ENCODE results near the gene STK10. TPM values are rescaled to one million over a fixed set of nuclear protein-coding genes. Genes with fewer than 3 reads are reported as not detected.

The STK10 gene
- total and polyA plus RNA-seq, 9 of the 15 experiments (the other 6 are each of a cell fraction or from before 2014, with no cell fraction given): 0.30 to 6.7 (median 2.4) TPM

DNA sequence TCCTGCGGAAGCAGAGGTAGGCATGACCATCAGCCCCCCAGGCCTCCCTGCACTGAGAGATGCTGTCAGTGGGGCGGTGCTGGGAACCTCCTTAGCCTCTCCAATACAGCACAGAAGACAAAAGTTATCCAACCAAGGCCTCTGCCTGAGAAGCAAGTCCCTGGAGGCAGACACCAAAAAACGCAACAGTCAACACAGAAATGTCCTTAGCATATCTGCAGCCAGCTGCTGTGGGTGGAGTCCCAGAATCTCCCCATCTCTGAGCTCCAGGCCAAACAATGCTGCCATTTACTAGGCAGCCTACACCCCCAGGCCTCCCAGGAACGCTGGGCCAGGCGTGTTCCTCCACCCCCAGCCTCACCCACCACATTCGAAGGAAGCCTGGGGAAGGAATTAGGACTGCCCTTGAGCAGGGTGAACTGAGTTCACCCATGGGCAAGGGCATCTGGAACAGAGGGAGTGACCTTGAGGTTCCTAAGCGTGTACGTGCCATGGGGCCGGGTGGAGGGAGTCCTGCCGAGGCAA, 43.7 kb downstream of the STK10 start (continued):
- TF ChIP-seq, protein P1, sequence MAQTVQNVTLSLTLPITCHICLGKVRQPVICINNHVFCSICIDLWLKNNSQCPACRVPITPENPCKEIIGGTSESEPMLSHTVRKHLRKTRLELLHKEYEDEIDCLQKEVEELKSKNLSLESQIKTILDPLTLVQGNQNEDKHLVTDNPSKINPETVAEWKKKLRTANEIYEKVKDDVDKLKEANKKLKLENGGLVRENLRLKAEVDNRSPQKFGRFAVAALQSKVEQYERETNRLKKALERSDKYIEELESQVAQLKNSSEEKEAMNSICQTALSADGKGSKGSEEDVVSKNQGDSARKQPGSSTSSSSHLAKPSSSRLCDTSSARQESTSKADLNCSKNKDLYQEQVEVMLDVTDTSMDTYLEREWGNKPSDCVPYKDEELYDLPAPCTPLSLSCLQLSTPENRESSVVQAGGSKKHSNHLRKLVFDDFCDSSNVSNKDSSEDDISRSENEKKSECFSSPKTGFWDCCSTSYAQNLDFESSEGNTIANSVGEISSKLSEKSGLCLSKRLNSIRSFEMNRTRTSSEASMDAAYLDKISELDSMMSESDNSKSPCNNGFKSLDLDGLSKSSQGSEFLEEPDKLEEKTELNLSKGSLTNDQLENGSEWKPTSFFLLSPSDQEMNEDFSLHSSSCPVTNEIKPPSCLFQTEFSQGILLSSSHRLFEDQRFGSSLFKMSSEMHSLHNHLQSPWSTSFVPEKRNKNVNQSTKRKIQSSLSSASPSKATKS (CRISPR knock-in tag; IDR thresholded peaks at IDR 0.05): no peak
- TF ChIP-seq ZNF134 (CRISPR knock-in tag; conservative IDR thresholded peaks at IDR 0.05) (no peak), FOXM1 (IDR thresholded peaks at IDR 0.05; ENCODE audit: low read depth) (peak; percentile 54; the same call in 1 of the 2 replicates), FOXM1 (CRISPR knock-in tag; IDR thresholded peaks at IDR 0.05; ENCODE audit: low read depth) (no peak), PPARD (CRISPR knock-in tag; IDR thresholded peaks at IDR 0.05) (no peak), ZNF133 (CRISPR knock-in tag; IDR thresholded peaks at IDR 0.05) (no peak), DDX20 (tag; IDR thresholded peaks at IDR 0.05; ENCODE audit: low read depth) (no peak), ZNF75A (CRISPR knock-in tag; IDR thresholded peaks at IDR 0.05) (no peak), TAF7 (tag; IDR thresholded peaks at IDR 0.05) (no peak), FOXJ3 (CRISPR knock-in tag; IDR thresholded peaks at IDR 0.05) (no peak)
- TF ChIP-seq, protein P2, sequence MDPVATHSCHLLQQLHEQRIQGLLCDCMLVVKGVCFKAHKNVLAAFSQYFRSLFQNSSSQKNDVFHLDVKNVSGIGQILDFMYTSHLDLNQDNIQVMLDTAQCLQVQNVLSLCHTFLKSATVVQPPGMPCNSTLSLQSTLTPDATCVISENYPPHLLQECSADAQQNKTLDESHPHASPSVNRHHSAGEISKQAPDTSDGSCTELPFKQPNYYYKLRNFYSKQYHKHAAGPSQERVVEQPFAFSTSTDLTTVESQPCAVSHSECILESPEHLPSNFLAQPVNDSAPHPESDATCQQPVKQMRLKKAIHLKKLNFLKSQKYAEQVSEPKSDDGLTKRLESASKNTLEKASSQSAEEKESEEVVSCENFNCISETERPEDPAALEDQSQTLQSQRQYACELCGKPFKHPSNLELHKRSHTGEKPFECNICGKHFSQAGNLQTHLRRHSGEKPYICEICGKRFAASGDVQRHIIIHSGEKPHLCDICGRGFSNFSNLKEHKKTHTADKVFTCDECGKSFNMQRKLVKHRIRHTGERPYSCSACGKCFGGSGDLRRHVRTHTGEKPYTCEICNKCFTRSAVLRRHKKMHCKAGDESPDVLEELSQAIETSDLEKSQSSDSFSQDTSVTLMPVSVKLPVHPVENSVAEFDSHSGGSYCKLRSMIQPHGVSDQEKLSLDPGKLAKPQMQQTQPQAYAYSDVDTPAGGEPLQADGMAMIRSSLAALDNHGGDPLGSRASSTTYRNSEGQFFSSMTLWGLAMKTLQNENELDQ (CRISPR knock-in tag; IDR thresholded peaks at IDR 0.05; ENCODE audit: borderline replicate concordance): no peak
- TF ChIP-seq, protein P3, sequence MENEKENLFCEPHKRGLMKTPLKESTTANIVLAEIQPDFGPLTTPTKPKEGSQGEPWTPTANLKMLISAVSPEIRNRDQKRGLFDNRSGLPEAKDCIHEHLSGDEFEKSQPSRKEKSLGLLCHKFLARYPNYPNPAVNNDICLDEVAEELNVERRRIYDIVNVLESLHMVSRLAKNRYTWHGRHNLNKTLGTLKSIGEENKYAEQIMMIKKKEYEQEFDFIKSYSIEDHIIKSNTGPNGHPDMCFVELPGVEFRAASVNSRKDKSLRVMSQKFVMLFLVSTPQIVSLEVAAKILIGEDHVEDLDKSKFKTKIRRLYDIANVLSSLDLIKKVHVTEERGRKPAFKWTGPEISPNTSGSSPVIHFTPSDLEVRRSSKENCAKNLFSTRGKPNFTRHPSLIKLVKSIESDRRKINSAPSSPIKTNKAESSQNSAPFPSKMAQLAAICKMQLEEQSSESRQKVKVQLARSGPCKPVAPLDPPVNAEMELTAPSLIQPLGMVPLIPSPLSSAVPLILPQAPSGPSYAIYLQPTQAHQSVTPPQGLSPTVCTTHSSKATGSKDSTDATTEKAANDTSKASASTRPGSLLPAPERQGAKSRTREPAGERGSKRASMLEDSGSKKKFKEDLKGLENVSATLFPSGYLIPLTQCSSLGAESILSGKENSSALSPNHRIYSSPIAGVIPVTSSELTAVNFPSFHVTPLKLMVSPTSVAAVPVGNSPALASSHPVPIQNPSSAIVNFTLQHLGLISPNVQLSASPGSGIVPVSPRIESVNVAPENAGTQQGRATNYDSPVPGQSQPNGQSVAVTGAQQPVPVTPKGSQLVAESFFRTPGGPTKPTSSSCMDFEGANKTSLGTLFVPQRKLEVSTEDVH (IDR thresholded peaks at IDR 0.05; ENCODE audit: low read depth, partially characterized antibody): no peak
- TF ChIP-seq, protein P4, sequence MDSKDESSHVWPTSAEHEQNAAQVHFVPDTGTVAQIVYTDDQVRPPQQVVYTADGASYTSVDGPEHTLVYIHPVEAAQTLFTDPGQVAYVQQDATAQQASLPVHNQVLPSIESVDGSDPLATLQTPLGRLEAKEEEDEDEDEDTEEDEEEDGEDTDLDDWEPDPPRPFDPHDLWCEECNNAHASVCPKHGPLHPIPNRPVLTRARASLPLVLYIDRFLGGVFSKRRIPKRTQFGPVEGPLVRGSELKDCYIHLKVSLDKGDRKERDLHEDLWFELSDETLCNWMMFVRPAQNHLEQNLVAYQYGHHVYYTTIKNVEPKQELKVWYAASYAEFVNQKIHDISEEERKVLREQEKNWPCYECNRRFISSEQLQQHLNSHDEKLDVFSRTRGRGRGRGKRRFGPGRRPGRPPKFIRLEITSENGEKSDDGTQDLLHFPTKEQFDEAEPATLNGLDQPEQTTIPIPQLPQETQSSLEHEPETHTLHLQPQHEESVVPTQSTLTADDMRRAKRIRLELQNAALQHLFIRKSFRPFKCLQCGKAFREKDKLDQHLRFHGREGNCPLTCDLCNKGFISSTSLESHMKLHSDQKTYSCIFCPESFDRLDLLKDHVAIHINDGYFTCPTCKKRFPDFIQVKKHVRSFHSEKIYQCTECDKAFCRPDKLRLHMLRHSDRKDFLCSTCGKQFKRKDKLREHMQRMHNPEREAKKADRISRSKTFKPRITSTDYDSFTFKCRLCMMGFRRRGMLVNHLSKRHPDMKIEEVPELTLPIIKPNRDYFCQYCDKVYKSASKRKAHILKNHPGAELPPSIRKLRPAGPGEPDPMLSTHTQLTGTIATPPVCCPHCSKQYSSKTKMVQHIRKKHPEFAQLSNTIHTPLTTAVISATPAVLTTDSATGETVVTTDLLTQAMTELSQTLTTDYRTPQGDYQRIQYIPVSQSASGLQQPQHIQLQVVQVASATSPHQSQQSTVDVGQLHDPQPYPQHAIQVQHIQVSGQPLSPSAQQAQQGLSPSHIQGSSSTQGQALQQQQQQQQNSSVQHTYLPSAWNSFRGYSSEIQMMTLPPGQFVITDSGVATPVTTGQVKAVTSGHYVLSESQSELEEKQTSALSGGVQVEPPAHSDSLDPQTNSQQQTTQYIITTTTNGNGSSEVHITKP (IDR thresholded peaks at IDR 0.05; ENCODE audit: partially characterized antibody): peak; percentile 34
- TF ChIP-seq, protein P5, sequence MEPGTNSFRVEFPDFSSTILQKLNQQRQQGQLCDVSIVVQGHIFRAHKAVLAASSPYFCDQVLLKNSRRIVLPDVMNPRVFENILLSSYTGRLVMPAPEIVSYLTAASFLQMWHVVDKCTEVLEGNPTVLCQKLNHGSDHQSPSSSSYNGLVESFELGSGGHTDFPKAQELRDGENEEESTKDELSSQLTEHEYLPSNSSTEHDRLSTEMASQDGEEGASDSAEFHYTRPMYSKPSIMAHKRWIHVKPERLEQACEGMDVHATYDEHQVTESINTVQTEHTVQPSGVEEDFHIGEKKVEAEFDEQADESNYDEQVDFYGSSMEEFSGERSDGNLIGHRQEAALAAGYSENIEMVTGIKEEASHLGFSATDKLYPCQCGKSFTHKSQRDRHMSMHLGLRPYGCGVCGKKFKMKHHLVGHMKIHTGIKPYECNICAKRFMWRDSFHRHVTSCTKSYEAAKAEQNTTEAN (CRISPR knock-in tag; IDR thresholded peaks at IDR 0.05): no peak
